ENCODE measurements around the gene ARHGAP28.

ARHGAP28 gene

DNA sequence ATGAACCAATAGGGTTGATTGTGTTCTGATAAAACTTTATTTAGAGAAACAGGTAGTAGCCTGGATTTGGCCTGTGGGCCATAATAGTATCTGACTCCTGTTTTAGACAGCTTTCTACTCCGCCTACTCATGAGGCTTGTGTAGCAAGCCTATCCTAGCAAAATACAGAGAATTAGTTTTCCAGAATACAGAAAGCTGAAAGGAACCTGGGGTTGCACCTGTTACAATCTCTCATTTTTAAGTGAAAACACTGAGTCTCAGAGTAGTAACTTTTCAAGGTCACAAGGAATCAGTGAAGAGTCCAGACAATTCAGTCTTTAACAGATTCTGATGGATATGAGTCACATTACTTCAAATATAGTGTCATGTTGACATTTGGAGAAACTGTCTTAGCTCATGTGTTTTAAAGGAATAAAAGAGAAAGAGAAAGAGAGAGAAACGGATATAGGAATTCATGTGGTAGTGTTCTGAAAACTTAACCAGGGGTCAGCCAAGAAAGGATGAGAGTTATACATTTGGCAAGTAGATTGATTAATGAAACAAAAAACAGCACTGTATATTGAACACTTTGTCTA, 17.0 kb downstream of the ARHGAP28 start:
- CTCF ChIA-PET: no interaction called here
- DNase-seq (ENCODE audit: low read depth, low spot score): no peak
- TF ChIP-seq, protein P1, sequence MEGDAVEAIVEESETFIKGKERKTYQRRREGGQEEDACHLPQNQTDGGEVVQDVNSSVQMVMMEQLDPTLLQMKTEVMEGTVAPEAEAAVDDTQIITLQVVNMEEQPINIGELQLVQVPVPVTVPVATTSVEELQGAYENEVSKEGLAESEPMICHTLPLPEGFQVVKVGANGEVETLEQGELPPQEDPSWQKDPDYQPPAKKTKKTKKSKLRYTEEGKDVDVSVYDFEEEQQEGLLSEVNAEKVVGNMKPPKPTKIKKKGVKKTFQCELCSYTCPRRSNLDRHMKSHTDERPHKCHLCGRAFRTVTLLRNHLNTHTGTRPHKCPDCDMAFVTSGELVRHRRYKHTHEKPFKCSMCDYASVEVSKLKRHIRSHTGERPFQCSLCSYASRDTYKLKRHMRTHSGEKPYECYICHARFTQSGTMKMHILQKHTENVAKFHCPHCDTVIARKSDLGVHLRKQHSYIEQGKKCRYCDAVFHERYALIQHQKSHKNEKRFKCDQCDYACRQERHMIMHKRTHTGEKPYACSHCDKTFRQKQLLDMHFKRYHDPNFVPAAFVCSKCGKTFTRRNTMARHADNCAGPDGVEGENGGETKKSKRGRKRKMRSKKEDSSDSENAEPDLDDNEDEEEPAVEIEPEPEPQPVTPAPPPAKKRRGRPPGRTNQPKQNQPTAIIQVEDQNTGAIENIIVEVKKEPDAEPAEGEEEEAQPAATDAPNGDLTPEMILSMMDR (IDR thresholded peaks at IDR 0.05; ENCODE audit: insufficient read depth, low read length, missing control alignments): no peak
- POLR2A ChIA-PET: interaction anchor here (0.6 kb wide), 1 partner anchor 14 kb away, joined by 4 read pairs; no protein-coding TSS in a partner anchor
- no peak overlapping the region for H3K4me3 ChIP-seq (ENCODE audit: low read depth, low read length)

DNA sequence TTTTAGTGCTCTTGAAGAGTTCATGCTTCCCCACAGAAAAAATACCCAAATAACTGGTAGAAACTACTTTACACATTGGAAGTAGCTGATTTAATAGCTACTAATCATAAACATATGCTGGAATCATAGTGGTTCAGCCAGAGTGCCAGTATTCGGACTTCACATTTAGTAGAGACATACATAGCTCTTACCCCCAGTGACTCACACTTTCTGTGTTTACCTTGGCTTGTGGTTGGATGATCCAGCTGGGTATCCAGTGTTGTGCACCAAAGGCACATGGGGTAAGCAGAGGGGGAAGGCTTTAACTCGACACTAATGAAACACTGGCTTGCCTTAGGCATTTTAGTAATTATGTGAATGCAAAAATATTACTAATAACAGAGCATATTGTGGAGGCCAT, 18.1 kb downstream of the ARHGAP28 start:
- DNase-seq (ENCODE audit: low read depth, low spot score): peak; percentile 87
- TF ChIP-seq, protein P1 (IDR thresholded peaks at IDR 0.05; ENCODE audit: insufficient read depth, low read length, missing control alignments): no peak
- H3K4me3 ChIP-seq (ENCODE audit: low read depth, low read length): no peak overlapping the region
- ChIA-PET POLR2A (interaction anchor here (0.9 kb wide), 1 partner anchor 16 kb away, joined by 3 read pairs; no protein-coding TSS in a partner anchor), CTCF (interaction anchor here (1.6 kb wide), 1 partner anchor 11 kb away, joined by 5 read pairs; no protein-coding TSS in a partner anchor)

DNA sequence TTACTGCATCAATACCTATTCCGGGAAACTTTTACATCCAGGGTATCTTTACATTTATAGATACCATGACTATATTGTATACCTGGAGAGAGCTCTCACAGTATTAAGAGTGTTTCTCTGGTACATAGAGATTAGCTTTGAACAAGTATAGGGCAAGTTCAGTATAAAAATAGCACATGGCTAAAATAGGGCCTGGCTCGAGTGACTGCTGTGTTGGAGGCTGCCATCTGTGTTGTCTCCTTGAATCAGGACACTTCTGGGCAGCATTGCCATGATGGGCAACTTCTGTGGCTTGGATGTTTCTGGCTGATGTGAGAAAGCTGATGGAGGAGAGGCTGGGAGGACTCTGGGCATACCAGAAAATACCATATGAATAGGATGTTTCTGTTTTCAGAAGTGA, 18.7 kb downstream of the ARHGAP28 start:
- TF ChIP-seq, protein P1 (IDR thresholded peaks at IDR 0.05; ENCODE audit: insufficient read depth, low read length, missing control alignments): no peak
- ChIA-PET POLR2A (no interaction called here), CTCF (interaction anchor here (0.6 to 1.6 kb wide), 2 partner anchors 10 to 300 kb away, joined by 3 to 5 read pairs; no protein-coding TSS in a partner anchor)
- DNase-seq (ENCODE audit: low read depth, low spot score): no peak
- no peak overlapping the region for H3K4me3 ChIP-seq (ENCODE audit: low read depth, low read length)

DNA sequence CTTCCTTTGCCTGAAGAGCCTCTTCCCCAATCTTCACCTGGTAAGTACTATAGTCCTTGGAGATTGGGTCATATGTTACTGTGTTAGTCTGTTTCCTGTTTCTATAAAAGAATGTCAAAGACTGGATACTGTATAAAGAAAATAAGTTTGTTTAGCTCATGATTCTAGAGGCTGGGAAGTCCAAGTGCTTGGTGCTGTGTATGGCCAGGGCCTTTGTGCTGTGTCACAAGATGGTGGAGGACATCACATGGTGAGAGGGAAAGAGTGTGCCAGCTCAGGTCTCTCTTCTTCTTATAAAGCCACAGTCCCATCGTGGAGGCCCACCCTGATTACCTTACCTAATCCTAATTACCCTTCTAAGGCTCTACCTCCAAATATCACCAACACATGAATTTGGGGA, 20.9 kb downstream of the ARHGAP28 start:
- ChIA-PET POLR2A (no interaction called here), CTCF (no interaction called here)
- no peak overlapping the region for H3K4me3 ChIP-seq (ENCODE audit: low read depth, low read length)
- DNase-seq (ENCODE audit: low read depth, low spot score): no peak
- TF ChIP-seq, protein P1 (IDR thresholded peaks at IDR 0.05; ENCODE audit: insufficient read depth, low read length, missing control alignments): no peak

DNA sequence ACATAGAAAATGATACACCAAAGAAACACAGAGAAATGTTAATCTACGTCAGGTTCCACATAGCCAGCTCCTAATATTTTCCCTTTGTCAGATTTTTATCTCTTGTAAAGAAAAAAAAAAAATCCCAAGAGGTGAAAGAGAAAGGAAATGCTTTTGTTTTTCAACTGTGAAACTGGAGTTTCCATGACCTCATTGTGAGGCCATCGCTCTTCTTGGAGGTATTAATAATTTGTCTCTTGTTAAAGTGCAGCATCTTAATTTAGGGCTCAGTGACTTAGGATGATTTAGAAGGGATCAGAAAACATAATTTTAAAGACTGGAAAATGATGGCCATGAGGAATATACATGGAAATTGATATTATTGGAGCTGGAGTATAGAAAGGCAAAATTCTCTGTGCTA, 21.7 kb downstream of the ARHGAP28 start:
- ChIA-PET CTCF (no interaction called here), POLR2A (no interaction called here)
- TF ChIP-seq, protein P1 (IDR thresholded peaks at IDR 0.05; ENCODE audit: insufficient read depth, low read length, missing control alignments): no peak
- no peak overlapping the region for H3K4me3 ChIP-seq (ENCODE audit: low read depth, low read length)
- DNase-seq (ENCODE audit: low read depth, low spot score): no peak

DNA sequence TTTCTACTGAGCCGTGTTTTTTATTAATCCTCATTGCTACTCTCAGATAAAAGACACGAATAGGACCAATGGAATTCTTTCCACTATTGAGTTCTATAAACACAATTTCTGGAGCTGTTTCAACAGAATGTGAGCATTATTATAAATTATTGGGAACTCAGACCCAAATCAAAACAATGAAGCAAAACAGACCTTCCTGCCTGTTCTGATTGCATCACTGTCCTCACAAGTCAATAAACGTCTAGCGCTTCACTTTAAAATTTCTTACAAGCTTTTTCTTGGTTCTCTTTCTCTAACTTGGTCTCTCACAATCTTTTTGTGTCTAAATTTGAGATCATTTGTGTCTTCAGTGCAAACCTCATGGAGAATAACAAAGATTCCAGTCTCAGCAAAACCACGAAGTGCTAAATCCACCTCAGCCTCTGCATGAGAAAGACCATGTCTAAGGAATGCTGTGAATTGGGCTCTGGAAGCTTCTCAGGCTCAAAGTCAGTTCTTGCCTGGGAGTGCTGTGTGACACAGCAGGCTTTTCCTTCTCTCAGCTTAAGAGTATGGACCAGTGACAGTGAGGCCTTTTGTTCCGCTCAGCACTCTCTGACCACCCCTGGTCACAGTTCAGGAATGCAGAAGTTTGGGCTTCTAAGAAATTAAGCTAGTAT, 22.8 kb downstream of the ARHGAP28 start:
- TF ChIP-seq, protein P1 (IDR thresholded peaks at IDR 0.05; ENCODE audit: insufficient read depth, low read length, missing control alignments): no peak
- DNase-seq (ENCODE audit: low read depth, low spot score): no peak
- CTCF ChIA-PET: interaction anchor here (0.7 kb wide), 1 partner anchor 9 kb away, joined by 3 read pairs; no protein-coding TSS in a partner anchor
- POLR2A ChIA-PET: no interaction called here
- no peak overlapping the region for H3K4me3 ChIP-seq (ENCODE audit: low read depth, low read length)
